NT2/D1 (cell line): ENCODE results near the gene SLC2A8.

Experiments used
- SUZ12 ChIP-seq: IDR thresholded peaks from 2 replicates; pipeline ENCODE4 v1.6.1; 2011; ENCODE audit not compliant: insufficient read length, insufficient read depth; ENCODE audit errors: extremely low read depth
- YY1 ChIP-seq: IDR thresholded peaks from 2 replicates; pipeline ENCODE4 v1.6.1; 2011; ENCODE audit not compliant: insufficient read length, insufficient read depth
- ZNF274 ChIP-seq: IDR thresholded peaks from 2 replicates; pipeline ENCODE4 v1.6.1; 2011; ENCODE audit warnings: mild to moderate bottlenecking, low read depth, low read length

GRCh38 chr9:127422787-127423186, 25.8 kb downstream of the SLC2A8 start:
- TF ChIP-seq YY1 (no peak), ZNF274 (no peak), SUZ12 (no peak)
